ENCODE measurements around the gene STX16.

GRCh38 chr20:58719971-58720371, 68.9 kb downstream of the STX16 start:
- TF ChIP-seq EZH2 (IDR thresholded peaks at IDR 0.05; ENCODE audit: borderline replicate concordance, low read depth, low read length, poor library complexity, severe bottlenecking) = no peak
- no peak for TF ChIP-seq CTCF (conservative IDR thresholded peaks at IDR 0.05; ENCODE audit: low read depth, low read length)
